Measurements from ENCODE around the gene SEL1L2. TPM values are rescaled to one million over a fixed set of nuclear protein-coding genes. Genes with fewer than 3 reads are reported as not detected.

SEL1L2 gene
- total RNA-seq, 2 experiments from 2014 or later: not detected

GRCh38 chr20:13984211-13984610, 6.2 kb downstream of the SEL1L2 start:
- peaks cover 4% of the 10 kb centered on the region for H3K9me3 Mint-ChIP-seq
- ATAC-seq (ENCODE audit: poor library complexity) (no peak), DNase-seq (no peak)
- Histone ChIP-seq H3K4me1 (ENCODE audit: insufficient read depth, low read length) (no peaks in the 10 kb centered on the region), H3K9me3 (ENCODE audit: control insufficient read depth in 1 of 2, insufficient read depth in 1 of 2, low read length in 2 of 2) (peaks cover 0 to 5% of the 10 kb centered on the region in 2 experiments), H3K27me3 (ENCODE audit: control insufficient read depth in 1 of 2, insufficient read depth in 2 of 2, low read length in 2 of 2) (no peaks in the 10 kb centered on the region), H3K4me3 (ENCODE audit: low read length) (no peak overlapping the region), H3K36me3 (ENCODE audit: insufficient read depth, low read length) (no peaks in the 10 kb centered on the region), H3K27ac (ENCODE audit: low read depth in 1 of 2, low read length in 2 of 2) (no peak overlapping the region)
- no peaks in the 10 kb centered on the region for H3K27me3 Mint-ChIP-seq
- no peak for TF ChIP-seq CTCF (IDR thresholded peaks at IDR 0.05)
- no peaks in the 10 kb centered on the region for H3K4me1 Mint-ChIP-seq (ENCODE audit: low read depth)
- no peak overlapping the region for H3K27ac Mint-ChIP-seq
- H3K4me3 Mint-ChIP-seq: no peak overlapping the region
- CTCF ChIA-PET: no interaction called here
- H3K36me3 Mint-ChIP-seq (ENCODE audit: low read depth): no peaks in the 10 kb centered on the region
- POLR2A ChIA-PET: no interaction called here
- intact Hi-C loops (cut with DNase I, micrococcal nuclease): no loop called here

- H3K4me3 Mint-ChIP-seq: no peak overlapping the region
- intact Hi-C loops (cut with DNase I, micrococcal nuclease): no loop called here
- no peak for TF ChIP-seq CTCF (IDR thresholded peaks at IDR 0.05)
- Histone ChIP-seq H3K4me3 (ENCODE audit: low read length) (no peak overlapping the region), H3K27ac (ENCODE audit: low read depth in 1 of 2, low read length in 2 of 2) (no peak overlapping the region), H3K4me1 (ENCODE audit: insufficient read depth, low read length) (no peaks in the 10 kb centered on the region), H3K36me3 (ENCODE audit: insufficient read depth, low read length) (no peaks in the 10 kb centered on the region), H3K27me3 (ENCODE audit: control insufficient read depth in 1 of 2, insufficient read depth in 2 of 2, low read length in 2 of 2) (no peaks in the 10 kb centered on the region), H3K9me3 (ENCODE audit: control insufficient read depth in 1 of 2, insufficient read depth in 1 of 2, low read length in 2 of 2) (no peaks in the 10 kb centered on the region)
- no peaks in the 10 kb centered on the region for H3K36me3 Mint-ChIP-seq (ENCODE audit: low read depth)
- H3K27ac Mint-ChIP-seq: no peak overlapping the region
- ATAC-seq (ENCODE audit: poor library complexity) (no peak), DNase-seq (no peak)
- POLR2A ChIA-PET: no interaction called here
- H3K4me1 Mint-ChIP-seq (ENCODE audit: low read depth): no peaks in the 10 kb centered on the region
- H3K27me3 Mint-ChIP-seq: no peaks in the 10 kb centered on the region
- CTCF ChIA-PET: no interaction called here
- peaks cover 6% of the 10 kb centered on the region for H3K9me3 Mint-ChIP-seq
Observed at GRCh38 chr20:13960525-13960924, 29.9 kb downstream of the SEL1L2 start.

GRCh38 chr20:13960119-13960518, 30.3 kb downstream of the SEL1L2 start:
- intact Hi-C loops (cut with DNase I, micrococcal nuclease): no loop called here
- DNase-seq (no peak), ATAC-seq (ENCODE audit: poor library complexity) (no peak)
- no peak overlapping the region for H3K27ac Mint-ChIP-seq
- no peak for TF ChIP-seq CTCF (IDR thresholded peaks at IDR 0.05)
- no peaks in the 10 kb centered on the region for H3K27me3 ChIP-seq (ENCODE audit: control insufficient read depth in 1 of 2, insufficient read depth in 2 of 2, low read length in 2 of 2)
- ChIA-PET POLR2A (no interaction called here), CTCF (no interaction called here)
- no peak overlapping the region for H3K27ac ChIP-seq (ENCODE audit: low read depth in 1 of 2, low read length in 2 of 2)
- no peaks in the 10 kb centered on the region for H3K36me3 Mint-ChIP-seq (ENCODE audit: low read depth)
- H3K9me3 Mint-ChIP-seq: peaks cover 6% of the 10 kb centered on the region
- H3K4me3 ChIP-seq (ENCODE audit: low read length): no peak overlapping the region
- no peaks in the 10 kb centered on the region for H3K9me3 ChIP-seq (ENCODE audit: control insufficient read depth in 1 of 2, insufficient read depth in 1 of 2, low read length in 2 of 2)
- H3K4me1 ChIP-seq (ENCODE audit: insufficient read depth, low read length): no peaks in the 10 kb centered on the region
- H3K36me3 ChIP-seq (ENCODE audit: insufficient read depth, low read length): no peaks in the 10 kb centered on the region
- H3K4me3 Mint-ChIP-seq: no peak overlapping the region
- no peaks in the 10 kb centered on the region for H3K4me1 Mint-ChIP-seq (ENCODE audit: low read depth)
- H3K27me3 Mint-ChIP-seq: no peaks in the 10 kb centered on the region
